Subcutaneous adipose tissue (tissue), 4 donors: Measurements from ENCODE around the gene RABAC1. TPM values are rescaled to one million over a fixed set of nuclear protein-coding genes. Genes with fewer than 3 reads are reported as not detected.

ENCODE experiments used
- total RNA-seq, 4 donors: library from RNA; depleted of rRNA; stranded (reverse); fragments of >200 nt; gene quantifications; one replicate each; pipeline ENCODE4 v1.1.0, GENCODE V29; 2016
- TF ChIP-seq, protein P1 (sequence below): fragments of 450-650 bp; IDR thresholded peaks from one replicate; pipeline ENCODE4 v1.5.1; 2016; ENCODE audit warnings: low read depth, mild to moderate bottlenecking, control low read depth, antibody characterized with exemption, moderate library complexity

RABAC1 gene
- total RNA-seq, 4 donors from 2014 or later: 104 to 159 (median 137) TPM

DNA sequence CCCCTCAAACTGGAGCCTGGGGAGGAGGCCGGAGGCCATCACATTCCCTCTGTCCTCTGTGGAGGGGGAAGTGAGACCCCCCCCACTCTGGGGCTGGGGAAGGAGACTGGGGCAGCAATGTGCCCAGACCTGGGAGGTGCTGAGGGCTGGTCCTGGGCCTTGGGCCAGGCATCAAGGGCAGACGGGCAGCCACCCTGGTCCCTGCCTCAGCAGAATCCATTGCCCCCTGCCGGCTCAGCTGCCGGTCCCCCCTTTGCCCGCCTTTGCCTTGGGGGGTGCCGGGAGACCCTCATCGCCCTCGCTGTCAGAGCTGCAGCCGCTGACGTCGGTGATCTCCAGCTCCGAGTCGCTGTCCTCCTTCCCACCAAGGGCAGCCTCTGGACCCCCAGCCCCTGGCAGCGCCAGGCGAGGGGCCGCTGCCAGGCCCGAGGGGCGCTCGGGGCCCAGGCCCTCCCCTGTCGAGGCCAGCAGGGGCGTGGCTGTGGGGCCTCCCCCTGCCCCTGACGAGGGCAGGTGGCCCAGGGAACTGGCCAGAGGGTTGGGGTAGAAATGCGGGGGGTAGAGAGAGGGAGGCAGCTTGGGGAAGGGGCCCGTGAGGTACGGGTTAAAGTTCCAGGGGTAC lies 51.0 kb downstream of the RABAC1 start:
- TF ChIP-seq, protein P1, sequence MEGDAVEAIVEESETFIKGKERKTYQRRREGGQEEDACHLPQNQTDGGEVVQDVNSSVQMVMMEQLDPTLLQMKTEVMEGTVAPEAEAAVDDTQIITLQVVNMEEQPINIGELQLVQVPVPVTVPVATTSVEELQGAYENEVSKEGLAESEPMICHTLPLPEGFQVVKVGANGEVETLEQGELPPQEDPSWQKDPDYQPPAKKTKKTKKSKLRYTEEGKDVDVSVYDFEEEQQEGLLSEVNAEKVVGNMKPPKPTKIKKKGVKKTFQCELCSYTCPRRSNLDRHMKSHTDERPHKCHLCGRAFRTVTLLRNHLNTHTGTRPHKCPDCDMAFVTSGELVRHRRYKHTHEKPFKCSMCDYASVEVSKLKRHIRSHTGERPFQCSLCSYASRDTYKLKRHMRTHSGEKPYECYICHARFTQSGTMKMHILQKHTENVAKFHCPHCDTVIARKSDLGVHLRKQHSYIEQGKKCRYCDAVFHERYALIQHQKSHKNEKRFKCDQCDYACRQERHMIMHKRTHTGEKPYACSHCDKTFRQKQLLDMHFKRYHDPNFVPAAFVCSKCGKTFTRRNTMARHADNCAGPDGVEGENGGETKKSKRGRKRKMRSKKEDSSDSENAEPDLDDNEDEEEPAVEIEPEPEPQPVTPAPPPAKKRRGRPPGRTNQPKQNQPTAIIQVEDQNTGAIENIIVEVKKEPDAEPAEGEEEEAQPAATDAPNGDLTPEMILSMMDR: no peak

DNA sequence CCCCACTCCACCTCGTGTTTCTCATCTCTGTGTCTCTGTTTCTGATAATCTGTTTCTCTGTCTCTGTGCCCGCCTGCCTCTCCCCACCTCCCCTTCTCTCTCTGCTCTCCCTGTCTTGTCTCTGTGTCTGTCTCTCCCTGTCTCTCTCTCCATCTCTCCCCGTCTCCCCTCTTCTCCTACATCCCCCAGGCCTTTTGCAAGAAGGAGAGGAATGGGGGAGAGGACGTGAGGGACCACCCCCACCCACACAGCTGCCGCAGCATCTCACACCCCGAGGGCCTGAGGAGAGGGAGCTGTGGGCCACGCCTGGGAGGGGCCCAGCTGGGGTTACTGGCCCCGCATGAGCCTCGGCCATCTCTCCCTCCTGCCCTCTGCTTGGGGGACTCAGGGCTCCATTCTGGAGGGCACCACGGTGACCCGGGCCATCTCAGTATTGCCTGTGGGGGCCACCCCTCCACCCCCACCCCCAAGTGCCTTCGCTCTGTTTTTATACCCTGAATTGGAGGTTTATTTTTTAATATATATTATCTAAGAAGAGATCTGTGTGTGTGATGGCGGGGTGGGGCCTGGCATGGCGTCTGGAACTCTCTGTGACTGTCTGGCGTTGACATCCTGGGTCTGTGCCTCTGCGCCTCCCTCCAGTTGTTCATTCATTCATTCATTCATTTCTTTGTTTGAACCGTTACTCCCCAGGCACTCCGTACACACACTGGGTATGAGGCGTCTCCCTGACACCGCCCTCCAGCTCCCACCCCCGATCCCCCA lies 52.0 kb downstream of the RABAC1 start:
- TF ChIP-seq, protein P1: no peak

Other genes with a start within 250 kb of the RABAC1 start
- gene CEACAM6, start 203.8 kb downstream of the RABAC1 start, total RNA-seq: not detected
- gene CEACAM3, start 162.7 kb downstream of the RABAC1 start, total RNA-seq: under 1 TPM in 1 of 4 donors, not detected in 3; 0.68 TPM
- gene LYPD4, start 114.6 kb downstream of the RABAC1 start, total RNA-seq: not detected
- not detected for gene DMRTC2, start 114.3 kb downstream of the RABAC1 start, total RNA-seq
- 100 to 1,000 TPM; 653 to 927 (median 891) TPM for gene RPS19, start 99.1 kb downstream of the RABAC1 start, total RNA-seq
- gene CD79A, start 82.0 kb downstream of the RABAC1 start, total RNA-seq: under 1 TPM in 1 of 4 donors, not detected in 3; 0.51 TPM
- gene ARHGEF1, start 76.1 kb downstream of the RABAC1 start, total RNA-seq: 100 to 1,000 TPM in 1 of 4 donors, 10 to 100 TPM in 3; 34.1 to 106 (median 53.9) TPM
- gene ERFL, start 30.9 kb downstream of the RABAC1 start, total RNA-seq: under 1 TPM in 1 of 4 donors, not detected in 3; 0.22 TPM
- gene ATP1A3, start 34.9 kb upstream of the RABAC1 start, total RNA-seq: not detected
- under 1 TPM in 2 of 4 donors, not detected in 2; 0.22 to 0.33 TPM for gene GRIK5, start 110.9 kb upstream of the RABAC1 start, total RNA-seq
- 10 to 100 TPM in 2 of 4 donors, 1 to 10 TPM in 2; 8.2 to 11.7 (median 9.9) TPM for gene ZNF574, start 116.8 kb upstream of the RABAC1 start, total RNA-seq
- gene POU2F2, start 173.1 kb upstream of the RABAC1 start, total RNA-seq: 1 to 10 TPM in 3 of 4 donors, under 1 TPM in 1; 0.85 to 2.4 (median 1.5) TPM